ENCODE results near the gene ROBO1.

DNA sequence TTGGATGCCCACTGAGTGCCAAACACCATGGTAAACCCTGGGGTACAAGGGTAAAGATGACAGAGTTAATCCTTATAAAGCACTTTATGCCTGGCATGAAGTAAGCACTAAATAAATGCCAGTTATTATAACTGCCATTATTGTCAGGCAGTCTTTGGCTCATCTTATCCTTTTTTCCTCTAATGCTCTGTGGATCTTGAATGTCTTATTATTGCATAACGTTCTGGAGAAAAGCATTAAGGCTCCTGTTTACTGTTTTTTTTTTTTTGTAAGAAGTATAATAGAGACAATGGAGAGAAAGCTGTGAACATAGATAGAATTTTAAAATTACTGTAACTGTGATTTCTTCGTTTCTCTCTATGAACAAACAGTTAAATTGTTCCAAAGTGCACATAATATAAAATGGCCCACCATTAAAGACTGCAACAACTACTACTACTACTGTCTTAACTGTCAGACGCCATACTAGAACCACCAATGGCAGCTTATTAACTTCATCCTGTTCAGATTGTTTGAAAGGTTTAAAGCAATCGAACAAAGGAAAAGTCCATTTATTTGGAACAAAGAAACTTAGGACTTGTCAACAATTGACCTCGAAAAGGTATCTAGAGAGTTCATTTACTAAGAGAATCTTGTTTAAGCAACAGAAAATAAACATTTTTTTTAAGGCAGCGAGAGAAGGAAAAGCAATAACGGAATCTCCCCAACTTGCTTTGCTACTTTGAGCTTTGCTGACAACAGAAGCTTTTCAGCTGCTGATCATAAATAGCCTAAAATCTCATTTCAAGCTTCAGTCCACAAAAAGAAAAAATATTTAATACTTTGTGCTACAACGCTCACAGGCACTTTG, 520.7 kb downstream of the ROBO1 start:
- TF ChIP-seq, protein P1, sequence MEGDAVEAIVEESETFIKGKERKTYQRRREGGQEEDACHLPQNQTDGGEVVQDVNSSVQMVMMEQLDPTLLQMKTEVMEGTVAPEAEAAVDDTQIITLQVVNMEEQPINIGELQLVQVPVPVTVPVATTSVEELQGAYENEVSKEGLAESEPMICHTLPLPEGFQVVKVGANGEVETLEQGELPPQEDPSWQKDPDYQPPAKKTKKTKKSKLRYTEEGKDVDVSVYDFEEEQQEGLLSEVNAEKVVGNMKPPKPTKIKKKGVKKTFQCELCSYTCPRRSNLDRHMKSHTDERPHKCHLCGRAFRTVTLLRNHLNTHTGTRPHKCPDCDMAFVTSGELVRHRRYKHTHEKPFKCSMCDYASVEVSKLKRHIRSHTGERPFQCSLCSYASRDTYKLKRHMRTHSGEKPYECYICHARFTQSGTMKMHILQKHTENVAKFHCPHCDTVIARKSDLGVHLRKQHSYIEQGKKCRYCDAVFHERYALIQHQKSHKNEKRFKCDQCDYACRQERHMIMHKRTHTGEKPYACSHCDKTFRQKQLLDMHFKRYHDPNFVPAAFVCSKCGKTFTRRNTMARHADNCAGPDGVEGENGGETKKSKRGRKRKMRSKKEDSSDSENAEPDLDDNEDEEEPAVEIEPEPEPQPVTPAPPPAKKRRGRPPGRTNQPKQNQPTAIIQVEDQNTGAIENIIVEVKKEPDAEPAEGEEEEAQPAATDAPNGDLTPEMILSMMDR (conservative IDR thresholded peaks at IDR 0.05): no peak
- TF ChIP-seq ZFX (IDR thresholded peaks at IDR 0.05): no peak
